CD4-positive, alpha-beta memory T cell (primary cell): ENCODE data around the gene ADAMTSL3. TPM values are rescaled to one million over a fixed set of nuclear protein-coding genes. Genes with fewer than 3 reads are reported as not detected.

Source experiments
- CTCF ChIA-PET: fragments of 350-600 bp; sonication (Branson Sonifier 250); formaldehyde crosslinking; loops from one replicate; lab custom pipeline; 2021; ENCODE audit warnings: inconsistent platforms; ENCODE audit not compliant: partially characterized antibody; lab: Charles Lee
- POLR2A ChIA-PET: fragments of 350-600 bp; sonication (Branson Sonifier 250); formaldehyde crosslinking; loops from one replicate; lab custom pipeline; 2021; ENCODE audit not compliant: partially characterized antibody; lab: Charles Lee
- DNase-seq, 5 donors: peaks; one replicate each; pipeline versions ENCODE4 v3.0.0 to v3.0.0-alpha.2; 2020 to 2022; ENCODE audit warnings: mixed read lengths in 1 of 5
- H3K27ac ChIP-seq: one replicate; pipeline ENCODE4 v1.7.0; 2013; ENCODE audit warnings: low read depth, low read length
- H3K27me3 ChIP-seq: 2 replicates; pipeline ENCODE4 v1.7.0; 2013; ENCODE audit warnings: mild to moderate bottlenecking, low read length, moderate library complexity; ENCODE audit not compliant: insufficient read depth
- H3K36me3 ChIP-seq: 2 replicates; pipeline ENCODE4 v1.7.0; 2013; ENCODE audit warnings: mild to moderate bottlenecking, low read length, moderate library complexity; ENCODE audit not compliant: insufficient read depth
- H3K4me1 ChIP-seq: 2 replicates; pipeline ENCODE4 v1.7.0; 2013; ENCODE audit warnings: mild to moderate bottlenecking, low read length, moderate library complexity; ENCODE audit not compliant: insufficient read depth
- H3K4me3 ChIP-seq, 2 donors: one replicate each; pipeline ENCODE4 v1.7.0; 2013; ENCODE audit warnings: low read length in 2 of 2, mild to moderate bottlenecking in 1 of 2
- H3K9me3 ChIP-seq, 2 donors: one replicate each; pipeline ENCODE4 v1.7.0; 2013; ENCODE audit warnings: low read length in 2 of 2, control low read depth in 1 of 2; ENCODE audit not compliant: control insufficient read depth in 1 of 2
- H3K27ac Mint-ChIP-seq, 7 donors: one replicate each; pipeline ENCODE4 v1.8.0; 2020 to 2021; ENCODE audit warnings: mixed read lengths in 7 of 7, mild to moderate bottlenecking in 6 of 7, inconsistent platforms in 3 of 7, moderate library complexity in 3 of 7
- H3K27me3 Mint-ChIP-seq, 2 donors: one replicate each; pipeline ENCODE4 v1.8.0; 2020 to 2021; ENCODE audit warnings: mixed read lengths in 2 of 2
- H3K36me3 Mint-ChIP-seq, 2 donors: one replicate each; pipeline ENCODE4 v1.8.0; 2020 to 2021; ENCODE audit warnings: mixed read lengths in 2 of 2, inconsistent platforms in 1 of 2, mild to moderate bottlenecking in 1 of 2
- H3K4me1 Mint-ChIP-seq, 4 donors: one replicate each; pipeline ENCODE4 v1.8.0; 2020 to 2021; ENCODE audit warnings: mixed read lengths in 4 of 4, mild to moderate bottlenecking in 1 of 4
- H3K4me3 Mint-ChIP-seq, 8 donors: one replicate each; pipeline ENCODE4 v1.8.0; 2020 to 2021; ENCODE audit warnings: mixed read lengths in 8 of 8, mild to moderate bottlenecking in 7 of 8, moderate library complexity in 6 of 8, inconsistent platforms in 3 of 8
- H3K9me3 Mint-ChIP-seq, 8 donors: one replicate each; pipeline ENCODE4 v1.8.0; 2020 to 2021; ENCODE audit warnings: mixed read lengths in 8 of 8, mild to moderate bottlenecking in 5 of 8, inconsistent platforms in 3 of 8, moderate library complexity in 1 of 8
- intact Hi-C: fragments of 100-400 bp; cut with micrococcal nuclease; formaldehyde crosslinking; loops from one replicate; pipeline ENCODE4 v1.15.1; 2023
- polyA plus RNA-seq, 2 donors: library from polyadenylated mRNA; unstranded; fragments of 300-500 nt; fragmentation: Illumina TruSeq; gene quantifications; one replicate each; pipeline ENCODE4 v1.2.3, GENCODE V29; 2021
- total RNA-seq, 2 experiments: library from RNA; stranded (reverse); gene quantifications; one replicate each; pipeline ENCODE4 v1.2.3, GENCODE V29; 2021

The ADAMTSL3 gene
- total and polyA plus RNA-seq, 4 experiments from 2014 or later: not detected

GRCh38 chr15:83656943-83657528 lies 3.1 kb downstream of the ADAMTSL3 start:
- Mint-ChIP-seq H3K4me3 (no peak overlapping the region), H3K9me3 (peaks cover 0 to 9% (median 3%) of the 10 kb centered on the region in 8 donors), H3K27me3 (peaks cover 12 to 18% of the 10 kb centered on the region in 2 donors), H3K27ac (no peak overlapping the region), H3K36me3 (no peaks in the 10 kb centered on the region), H3K4me1 (no peaks in the 10 kb centered on the region)
- no peaks in the 10 kb centered on the region for H3K9me3 ChIP-seq
- POLR2A ChIA-PET: no interaction called here
- H3K4me1 ChIP-seq: no peaks in the 10 kb centered on the region
- no peak for DNase-seq
- intact Hi-C loops: no loop called here
- no peaks in the 10 kb centered on the region for H3K36me3 ChIP-seq
- H3K27ac ChIP-seq: no peak overlapping the region
- CTCF ChIA-PET: no interaction called here
- H3K4me3 ChIP-seq: no peak overlapping the region
- H3K27me3 ChIP-seq: peaks cover 5% of the 10 kb centered on the region

GRCh38 chr15:83657549-83657948 lies 3.6 kb downstream of the ADAMTSL3 start:
- CTCF ChIA-PET: no interaction called here
- no peaks in the 10 kb centered on the region for H3K36me3 Mint-ChIP-seq

GRCh38 chr15:83658430-83659416 lies 4.8 kb downstream of the ADAMTSL3 start:
- ChIA-PET CTCF (no interaction called here), POLR2A (no interaction called here)
- Mint-ChIP-seq H3K27ac (no peak overlapping the region), H3K4me3 (no peak overlapping the region), H3K36me3 (no peaks in the 10 kb centered on the region), H3K4me1 (no peaks in the 10 kb centered on the region), H3K27me3 (peaks cover 3 to 7% of the 10 kb centered on the region in 2 donors), H3K9me3 (peaks cover 0 to 9% (median 5%) of the 10 kb centered on the region in 8 donors)
- H3K4me3 ChIP-seq: no peak overlapping the region
- H3K27me3 ChIP-seq: peaks cover 5% of the 10 kb centered on the region
- no peaks in the 10 kb centered on the region for H3K36me3 ChIP-seq
- DNase-seq: no peak
- no peaks in the 10 kb centered on the region for H3K4me1 ChIP-seq
- no peak overlapping the region for H3K27ac ChIP-seq
- no peaks in the 10 kb centered on the region for H3K9me3 ChIP-seq
- intact Hi-C loops: no loop called here

More at GRCh38 chr15:83657549-83657948, 3.6 kb downstream of the ADAMTSL3 start:
- Mint-ChIP-seq H3K9me3 (peaks cover 0 to 9% (median 3%) of the 10 kb centered on the region in 8 donors), H3K4me1 (no peaks in the 10 kb centered on the region), H3K27ac (no peak overlapping the region), H3K4me3 (no peak overlapping the region), H3K27me3 (peaks cover 9 to 13% of the 10 kb centered on the region in 2 donors)
- no peak for DNase-seq
- Histone ChIP-seq H3K4me3 (no peak overlapping the region), H3K36me3 (no peaks in the 10 kb centered on the region), H3K9me3 (no peaks in the 10 kb centered on the region), H3K27me3 (peaks cover 5% of the 10 kb centered on the region), H3K4me1 (no peaks in the 10 kb centered on the region), H3K27ac (no peak overlapping the region)
- intact Hi-C loops: no loop called here
- POLR2A ChIA-PET: no interaction called here

GRCh38 chr15:83659417-83659812 lies 5.5 kb downstream of the ADAMTSL3 start:
- H3K9me3 ChIP-seq: no peaks in the 10 kb centered on the region
- no peak overlapping the region for H3K4me3 Mint-ChIP-seq
- H3K36me3 ChIP-seq: no peaks in the 10 kb centered on the region
- peaks cover 5% of the 10 kb centered on the region for H3K27me3 ChIP-seq
- no peaks in the 10 kb centered on the region for H3K36me3 Mint-ChIP-seq
- H3K4me1 ChIP-seq: no peaks in the 10 kb centered on the region
- peaks cover 0 to 10% (median 5%) of the 10 kb centered on the region in 8 donors for H3K9me3 Mint-ChIP-seq
- intact Hi-C loops: no loop called here
- CTCF ChIA-PET: no interaction called here
- no peak overlapping the region for H3K4me3 ChIP-seq
- POLR2A ChIA-PET: no interaction called here
- peaks cover 3 to 7% of the 10 kb centered on the region in 2 donors for H3K27me3 Mint-ChIP-seq
- no peak for DNase-seq
- no peak overlapping the region for H3K27ac Mint-ChIP-seq
- no peaks in the 10 kb centered on the region for H3K4me1 Mint-ChIP-seq
- no peak overlapping the region for H3K27ac ChIP-seq

- intact Hi-C loops: no loop called here
- ChIA-PET CTCF (no interaction called here), POLR2A (no interaction called here)
- H3K4me1 ChIP-seq: no peaks in the 10 kb centered on the region
- H3K4me3 ChIP-seq: no peak overlapping the region
- Mint-ChIP-seq H3K4me3 (no peak overlapping the region), H3K36me3 (no peaks in the 10 kb centered on the region), H3K27me3 (no peaks in the 10 kb centered on the region), H3K4me1 (no peaks in the 10 kb centered on the region), H3K27ac (no peak overlapping the region), H3K9me3 (peaks cover 0 to 10% (median 3%) of the 10 kb centered on the region in 8 donors)
- H3K9me3 ChIP-seq: no peaks in the 10 kb centered on the region
- H3K36me3 ChIP-seq: no peaks in the 10 kb centered on the region
- no peaks in the 10 kb centered on the region for H3K27me3 ChIP-seq
- DNase-seq: no peak
- H3K27ac ChIP-seq: no peak overlapping the region
Observed at GRCh38 chr15:83665480-83665879, 11.6 kb downstream of the ADAMTSL3 start.

- H3K36me3 ChIP-seq: no peaks in the 10 kb centered on the region
- intact Hi-C loops: no loop called here
- H3K27ac Mint-ChIP-seq: no peak overlapping the region
- ChIA-PET POLR2A (no interaction called here), CTCF (no interaction called here)
- no peaks in the 10 kb centered on the region for H3K27me3 Mint-ChIP-seq
- no peaks in the 10 kb centered on the region for H3K9me3 ChIP-seq
- no peaks in the 10 kb centered on the region for H3K4me1 Mint-ChIP-seq
- no peaks in the 10 kb centered on the region for H3K36me3 Mint-ChIP-seq
- H3K4me3 Mint-ChIP-seq: no peak overlapping the region
- H3K9me3 Mint-ChIP-seq: peaks cover 0 to 11% (median 2%) of the 10 kb centered on the region in 8 donors
- no peak overlapping the region for H3K4me3 ChIP-seq
- no peaks in the 10 kb centered on the region for H3K4me1 ChIP-seq
- no peak overlapping the region for H3K27ac ChIP-seq
- no peaks in the 10 kb centered on the region for H3K27me3 ChIP-seq
- DNase-seq: no peak
Observed at GRCh38 chr15:83670672-83671229, 16.8 kb downstream of the ADAMTSL3 start.

GRCh38 chr15:83671603-83672002 lies 17.7 kb downstream of the ADAMTSL3 start:
- ChIA-PET CTCF (no interaction called here), POLR2A (no interaction called here)
- H3K36me3 ChIP-seq: no peaks in the 10 kb centered on the region
- no peak overlapping the region for H3K27ac Mint-ChIP-seq
- no peaks in the 10 kb centered on the region for H3K9me3 ChIP-seq
- intact Hi-C loops: no loop called here
- no peak overlapping the region for H3K27ac ChIP-seq
- H3K4me3 ChIP-seq: no peak overlapping the region
- no peaks in the 10 kb centered on the region for H3K27me3 Mint-ChIP-seq
- no peaks in the 10 kb centered on the region for H3K36me3 Mint-ChIP-seq
- no peaks in the 10 kb centered on the region for H3K27me3 ChIP-seq
- no peak overlapping the region for H3K4me3 Mint-ChIP-seq
- H3K4me1 Mint-ChIP-seq: no peaks in the 10 kb centered on the region
- no peaks in the 10 kb centered on the region for H3K4me1 ChIP-seq
- no peak for DNase-seq
- peaks cover 0 to 11% (median 2%) of the 10 kb centered on the region in 8 donors for H3K9me3 Mint-ChIP-seq
